ENCODE results near the gene PALM.

- TF ChIP-seq CTCF (IDR thresholded peaks at IDR 0.05) (no peak), POLR2A (IDR thresholded peaks at IDR 0.05) (no peak)
Measured at GRCh38 chr19:710767-711166, 2.0 kb downstream of the PALM start.
